ENCODE results near the gene TMEM119.

DNA sequence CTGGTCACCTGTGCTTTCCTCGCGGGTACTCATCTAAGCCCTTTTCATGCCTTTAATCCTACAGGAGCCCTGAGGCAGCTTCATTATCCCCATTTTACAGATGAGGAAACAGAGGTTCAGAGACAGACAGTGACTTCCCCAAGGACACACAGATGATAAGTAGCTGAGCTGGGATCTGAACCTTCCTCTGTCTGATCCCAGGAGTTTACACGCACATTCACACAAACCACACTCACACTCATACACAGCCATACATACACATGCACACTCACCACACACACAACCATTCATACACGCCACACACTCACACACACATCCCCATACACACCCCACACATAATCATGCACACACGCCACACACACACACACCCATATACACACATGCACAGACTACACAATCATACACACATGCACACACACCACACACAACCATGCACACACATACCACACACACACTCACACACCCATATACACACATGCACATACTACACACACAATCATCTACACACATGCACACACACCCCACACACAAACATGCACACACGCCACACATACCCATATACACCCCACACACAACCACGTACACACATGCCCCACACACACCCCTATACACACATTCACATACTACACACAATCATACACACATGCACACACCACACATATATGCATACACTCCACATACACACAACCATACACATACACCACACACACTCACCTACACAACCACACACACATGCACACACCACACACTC is 2.7 kb downstream of the TMEM119 start:
- TF ChIP-seq, protein P1, sequence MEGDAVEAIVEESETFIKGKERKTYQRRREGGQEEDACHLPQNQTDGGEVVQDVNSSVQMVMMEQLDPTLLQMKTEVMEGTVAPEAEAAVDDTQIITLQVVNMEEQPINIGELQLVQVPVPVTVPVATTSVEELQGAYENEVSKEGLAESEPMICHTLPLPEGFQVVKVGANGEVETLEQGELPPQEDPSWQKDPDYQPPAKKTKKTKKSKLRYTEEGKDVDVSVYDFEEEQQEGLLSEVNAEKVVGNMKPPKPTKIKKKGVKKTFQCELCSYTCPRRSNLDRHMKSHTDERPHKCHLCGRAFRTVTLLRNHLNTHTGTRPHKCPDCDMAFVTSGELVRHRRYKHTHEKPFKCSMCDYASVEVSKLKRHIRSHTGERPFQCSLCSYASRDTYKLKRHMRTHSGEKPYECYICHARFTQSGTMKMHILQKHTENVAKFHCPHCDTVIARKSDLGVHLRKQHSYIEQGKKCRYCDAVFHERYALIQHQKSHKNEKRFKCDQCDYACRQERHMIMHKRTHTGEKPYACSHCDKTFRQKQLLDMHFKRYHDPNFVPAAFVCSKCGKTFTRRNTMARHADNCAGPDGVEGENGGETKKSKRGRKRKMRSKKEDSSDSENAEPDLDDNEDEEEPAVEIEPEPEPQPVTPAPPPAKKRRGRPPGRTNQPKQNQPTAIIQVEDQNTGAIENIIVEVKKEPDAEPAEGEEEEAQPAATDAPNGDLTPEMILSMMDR (IDR thresholded peaks at IDR 0.05): no peak
- TF ChIP-seq EP300 (IDR thresholded peaks at IDR 0.05): no peak
